Ovary (tissue), 9 donors: Measurements from ENCODE around the gene PCYT2. TPM values are rescaled to one million over a fixed set of nuclear protein-coding genes. Genes with fewer than 3 reads are reported as not detected.

ENCODE experiments used
- DNase-seq, 5 donors: peaks; one replicate each; pipeline ENCODE4 v3.0.0-alpha.2; 2019 to 2020
- H3K27ac ChIP-seq, 2 donors: fragments of 200-600 bp; one replicate each; pipeline versions ENCODE4 v1.5.1 to v1.8.0; 2019 to 2022
- H3K27me3 ChIP-seq: fragments of 200-600 bp; one replicate; pipeline ENCODE4 v1.8.0; 2022
- H3K36me3 ChIP-seq: fragments of 200-600 bp; sonication (generic); one replicate; pipeline ENCODE4 v1.5.1; 2019
- H3K4me1 ChIP-seq: one replicate; pipeline ENCODE4 v1.8.1; 2013; ENCODE audit warnings: mild to moderate bottlenecking, moderate library complexity; ENCODE audit not compliant: insufficient read depth
- H3K4me3 ChIP-seq: fragments of 200-600 bp; sonication (generic); one replicate; pipeline ENCODE4 v1.5.1; 2017
- H3K9me3 ChIP-seq, 2 donors: fragments of 200-600 bp in 1 of 2; sonication (generic) in 1 of 2; one replicate each; pipeline versions ENCODE4 v1.5.1 to v1.8.1; 2013 to 2019; ENCODE audit warnings: mild to moderate bottlenecking in 1 of 2, moderate library complexity in 1 of 2
- EP300 ChIP-seq: sonication (generic); formaldehyde crosslinking; IDR thresholded peaks from one replicate; pipeline ENCODE4 v1.6.1; 2017; ENCODE audit warnings: antibody characterized with exemption
- POLR2A ChIP-seq: fragments of 450-650 bp; IDR thresholded peaks from one replicate; pipeline ENCODE4 v1.6.1; 2017; ENCODE audit warnings: antibody characterized with exemption, mild to moderate bottlenecking, moderate library complexity
- whole genome bisulfite sequencing, 3 donors: extraction: QIAGEN DNeasy Blood & Tissue Kit in 1 of 3; methylation state at CpG; one replicate each; pipeline versions ENCODE4 v1.1.5 to v1.1.7; 2013 to 2017; 5-methylcytosine and 5-hydroxymethylcytosine counted together
- intact Hi-C, 4 donors: fragments of 100-400 bp; cut with DNase I; formaldehyde crosslinking; loops; one replicate each; pipeline versions ENCODE4 v1.11.0 to v1.15.1; 2022 to 2023
- polyA plus RNA-seq, 2 donors: library from polyadenylated mRNA; stranded (reverse); fragments of 200-250 nt in 1 of 2; fragments of 350-450 nt in 1 of 2; fragmentation: Illumina TruSeq in 1 of 2; extraction: RNeasy Lipid Tissue Mini Kit (QIAGEN cat#74804) in 1 of 2; gene quantifications; one replicate each; pipeline ENCODE4 v1.2.3, GENCODE V29; 2013 to 2014
- total RNA-seq, 7 donors: library from RNA; depleted of rRNA in 2 of 7; stranded (reverse); fragments of >200 nt in 2 of 7; fragmentation: NEBNext Ultra II Directional in 3 of 7; extraction: Animal tissue kit (Norgen Biotek cat#: 25700) in 3 of 7; gene quantifications; one replicate each; pipeline versions ENCODE4 v1.1.0 to v1.2.4, GENCODE V29; 2016 to 2023
- TF ChIP-seq, protein P1 (sequence below), 3 donors: fragments of 450-650 bp in 2 of 3; fragments of 200-600 bp in 1 of 3; IDR thresholded peaks; one replicate each; pipeline versions ENCODE4 v1.5.1 to v1.8.0; 2016 to 2022; ENCODE audit warnings: antibody characterized with exemption in 3 of 3, mild to moderate bottlenecking in 1 of 3
- donor health status: DM: no; HTN: no; CAD: no; lungs with moderate emphysema.
- donor health status: DM: no; HTN: no; CAD: no.
- donor health status: Bipolar disorder and iron deficiency.
- donor health status: DM: yes; HTN: yes; CAD: no.
- donor health status: DM: no; HTN: no; CAD: no.
- donor health status: DM: yes; HTN: yes; CAD: no.

Gene PCYT2
- total and polyA plus RNA-seq, 9 donors = 12.6 to 71.4 (median 25.7) TPM

GRCh38 chr17:81885454-81885853, 25.7 kb downstream of the PCYT2 start:
- Histone ChIP-seq H3K27me3 (no peaks in the 10 kb centered on the region), H3K9me3 (no peaks in the 10 kb centered on the region), H3K4me1 (peaks cover 2% of the 10 kb centered on the region), H3K27ac (no peak overlapping the region), H3K36me3 (no peaks in the 10 kb centered on the region), H3K4me3 (no peak overlapping the region)
- WGBS, 3 donors = 62 to 71% (median 71%) methylated on average over 10 of the region's 10 CpGs
- TF ChIP-seq, protein P1, sequence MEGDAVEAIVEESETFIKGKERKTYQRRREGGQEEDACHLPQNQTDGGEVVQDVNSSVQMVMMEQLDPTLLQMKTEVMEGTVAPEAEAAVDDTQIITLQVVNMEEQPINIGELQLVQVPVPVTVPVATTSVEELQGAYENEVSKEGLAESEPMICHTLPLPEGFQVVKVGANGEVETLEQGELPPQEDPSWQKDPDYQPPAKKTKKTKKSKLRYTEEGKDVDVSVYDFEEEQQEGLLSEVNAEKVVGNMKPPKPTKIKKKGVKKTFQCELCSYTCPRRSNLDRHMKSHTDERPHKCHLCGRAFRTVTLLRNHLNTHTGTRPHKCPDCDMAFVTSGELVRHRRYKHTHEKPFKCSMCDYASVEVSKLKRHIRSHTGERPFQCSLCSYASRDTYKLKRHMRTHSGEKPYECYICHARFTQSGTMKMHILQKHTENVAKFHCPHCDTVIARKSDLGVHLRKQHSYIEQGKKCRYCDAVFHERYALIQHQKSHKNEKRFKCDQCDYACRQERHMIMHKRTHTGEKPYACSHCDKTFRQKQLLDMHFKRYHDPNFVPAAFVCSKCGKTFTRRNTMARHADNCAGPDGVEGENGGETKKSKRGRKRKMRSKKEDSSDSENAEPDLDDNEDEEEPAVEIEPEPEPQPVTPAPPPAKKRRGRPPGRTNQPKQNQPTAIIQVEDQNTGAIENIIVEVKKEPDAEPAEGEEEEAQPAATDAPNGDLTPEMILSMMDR (IDR thresholded peaks at IDR 0.05) = no peak
- no peak for TF ChIP-seq EP300
- no peak for TF ChIP-seq POLR2A
- DNase-seq = no peak
- intact Hi-C loops = no loop called here

GRCh38 chr17:81884968-81885367, 26.2 kb downstream of the PCYT2 start:
- Histone ChIP-seq H3K9me3 (no peaks in the 10 kb centered on the region), H3K36me3 (no peaks in the 10 kb centered on the region), H3K4me1 (no peaks in the 10 kb centered on the region), H3K4me3 (no peak overlapping the region), H3K27me3 (no peaks in the 10 kb centered on the region), H3K27ac (no peak overlapping the region)
- intact Hi-C loops = no loop called here
- DNase-seq = no peak
- TF ChIP-seq POLR2A (no peak), EP300 (no peak)
- TF ChIP-seq, protein P1 (IDR thresholded peaks at IDR 0.05) = no peak
- 86 to 93% (median 90%) methylated on average over 5 of the region's 5 CpGs for WGBS, 3 donors

DNA sequence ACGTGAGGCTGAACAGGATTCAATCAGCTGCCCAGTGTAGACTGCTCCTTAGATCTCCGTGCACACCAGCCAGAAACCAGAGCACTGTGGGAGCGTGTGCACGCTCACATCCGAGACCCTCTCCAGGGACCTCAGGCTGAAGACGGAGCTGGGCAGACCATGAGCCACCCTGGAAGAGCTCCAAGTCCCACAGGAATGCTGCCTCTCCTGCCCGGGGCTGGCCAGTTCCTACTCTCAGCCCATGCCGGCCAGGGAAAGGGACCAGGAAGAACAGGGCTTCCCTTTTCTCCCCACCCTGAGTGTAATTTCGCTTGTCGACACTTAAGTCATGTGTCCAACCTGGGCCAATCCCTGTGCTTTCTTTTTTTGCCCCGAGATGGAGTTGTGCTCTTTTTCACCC, 26.7 kb downstream of the PCYT2 start:
- DNase-seq = no peak
- intact Hi-C loops = no loop called here
- no peak overlapping the region for H3K4me3 ChIP-seq
- no peaks in the 10 kb centered on the region for H3K4me1 ChIP-seq
- H3K9me3 ChIP-seq = no peaks in the 10 kb centered on the region
- no peak overlapping the region for H3K27ac ChIP-seq
- no peak for TF ChIP-seq POLR2A
- TF ChIP-seq, protein P1 (IDR thresholded peaks at IDR 0.05) = no peak
- TF ChIP-seq EP300 = no peak
- H3K36me3 ChIP-seq = no peaks in the 10 kb centered on the region
- 59 to 64% (median 62%) methylated on average over 11 of the region's 11 CpGs for WGBS, 3 donors
- no peaks in the 10 kb centered on the region for H3K27me3 ChIP-seq

- no peaks in the 10 kb centered on the region for H3K36me3 ChIP-seq
- no peak overlapping the region for H3K27ac ChIP-seq
- no peaks in the 10 kb centered on the region for H3K9me3 ChIP-seq
- WGBS, 3 donors = 91% methylated on average over 5 of the region's 5 CpGs
- H3K27me3 ChIP-seq = no peaks in the 10 kb centered on the region
- DNase-seq = no peak
- intact Hi-C loops = no loop called here
- TF ChIP-seq POLR2A (no peak), EP300 (no peak)
- TF ChIP-seq, protein P1 (IDR thresholded peaks at IDR 0.05) = no peak
- no peak overlapping the region for H3K4me3 ChIP-seq
- no peaks in the 10 kb centered on the region for H3K4me1 ChIP-seq
These were observed 32.1 kb downstream of the PCYT2 start for GRCh38 chr17:81879121-81879520.

DNA sequence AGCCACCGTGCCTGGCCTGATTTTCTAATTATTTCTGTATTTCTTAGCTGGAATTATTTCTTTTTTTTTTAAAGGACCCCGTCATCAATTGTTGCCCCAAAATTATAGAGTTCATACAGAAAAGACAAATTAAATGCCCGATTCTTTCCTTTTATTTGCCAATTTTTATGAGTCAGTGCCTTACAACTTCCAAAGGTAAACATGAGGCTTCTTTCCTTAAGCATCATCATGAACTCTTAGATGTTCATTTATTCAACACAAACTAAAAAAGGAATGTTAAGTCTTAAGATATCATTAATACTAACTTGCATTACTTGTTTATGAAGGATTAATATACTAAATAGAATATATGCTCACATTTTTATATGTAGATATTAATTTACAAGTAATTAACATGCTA, 32.9 kb downstream of the PCYT2 start:
- no peak overlapping the region for H3K4me3 ChIP-seq
- no peaks in the 10 kb centered on the region for H3K9me3 ChIP-seq
- WGBS, 3 donors = 86 to 93% (median 88%) methylated on average over 3 of the region's 3 CpGs

More for the DNA sequence above, 32.9 kb downstream of the PCYT2 start:
- TF ChIP-seq EP300 = no peak
- H3K27ac ChIP-seq = no peak overlapping the region
- DNase-seq = no peak
- H3K36me3 ChIP-seq = no peaks in the 10 kb centered on the region
- no peaks in the 10 kb centered on the region for H3K4me1 ChIP-seq
- no peaks in the 10 kb centered on the region for H3K27me3 ChIP-seq
- intact Hi-C loops = no loop called here
